HepG2 (cell line): ENCODE measurements around the gene STPG4. TPM values are rescaled to one million over a fixed set of nuclear protein-coding genes. Genes with fewer than 3 reads are reported as not detected.

Experiments used
- IKZF5 ChIP-seq: IDR thresholded peaks from 2 replicates; pipeline ENCODE4 v1.6.1; 2018; ENCODE audit warnings: missing genetic modification reagents, mild to moderate bottlenecking, missing compliant biosample characterization
- MIXL1 ChIP-seq: IDR thresholded peaks from 2 replicates; pipeline ENCODE4 v1.6.1; 2016
- TBX3 ChIP-seq: fragments of 450-650 bp; IDR thresholded peaks from 2 replicates; pipeline ENCODE4 v1.6.1; 2017; ENCODE audit warnings: antibody characterized with exemption, mild to moderate bottlenecking, inconsistent platforms, borderline replicate concordance
- TCF7 ChIP-seq: sonication (generic); IDR thresholded peaks from 2 replicates; pipeline ENCODE4 v1.6.1; 2016; ENCODE audit warnings: antibody characterized with exemption, low read depth
- ZFP90 ChIP-seq: sonication (generic); formaldehyde crosslinking; IDR thresholded peaks from 2 replicates; pipeline ENCODE4 v1.8.0; 2022; ENCODE audit warnings: missing genetic modification reagents, mild to moderate bottlenecking, inconsistent platforms, borderline replicate concordance
- ZNF292 ChIP-seq: sonication (generic); formaldehyde crosslinking; IDR thresholded peaks from 2 replicates; pipeline ENCODE4 v1.8.1; 2022; ENCODE audit warnings: mild to moderate bottlenecking, low read depth, missing genetic modification reagents, borderline replicate concordance
- ZNF792 ChIP-seq: IDR thresholded peaks from 2 replicates; pipeline ENCODE4 v1.6.1; 2016
- polyA plus RNA-seq, 8 experiments: library from polyadenylated mRNA; depleted of rRNA in 3 of 8; stranded (reverse) in 7 of 8; unstranded in 1 of 8; fragments of >200 nt; fragmentation: Illumina TruSeq in 4 of 8; extraction: Trizol in 4 of 8; gene quantifications; 2 replicates each; pipeline versions ENCODE4 v1.2.1 to v1.2.3, GENCODE V29; 2011 to 2016; ENCODE audit warnings: low read depth in 4 of 8, missing spikeins in 1 of 8, mixed read lengths in 1 of 8; ENCODE audit not compliant: insufficient read depth in 1 of 8
- total RNA-seq, 5 experiments: library from RNA; depleted of rRNA; stranded (reverse); fragments of >200 nt; fragmentation: Illumina TruSeq; extraction: Trizol; gene quantifications; 2 replicates each; pipeline ENCODE4 v1.2.3, GENCODE V29; 2016; ENCODE audit warnings: low read depth in 1 of 5
- TF ChIP-seq, protein P1 (sequence below): sonication (generic); formaldehyde crosslinking; IDR thresholded peaks from 2 replicates; pipeline ENCODE4 v1.4.0; 2020; ENCODE audit warnings: missing genetic modification reagents
- TF ChIP-seq, protein P2 (sequence below): fragments of 450-650 bp; IDR thresholded peaks from 2 replicates; pipeline ENCODE4 v1.6.1; 2017; ENCODE audit warnings: mild to moderate bottlenecking
- TF ChIP-seq, protein P3 (sequence below): sonication (generic); formaldehyde crosslinking; IDR thresholded peaks from 2 replicates; pipeline ENCODE4 v1.4.0; 2020; ENCODE audit warnings: missing genetic modification reagents, borderline replicate concordance
- TF ChIP-seq, protein P4 (sequence below): IDR thresholded peaks from 2 replicates; pipeline ENCODE4 v1.6.1; 2016

The STPG4 gene
- total and polyA plus RNA-seq, 2 of the 13 experiments (the other 11 are each of a cell fraction or from before 2014, with no cell fraction given): 0.11 to 0.15 TPM

DNA sequence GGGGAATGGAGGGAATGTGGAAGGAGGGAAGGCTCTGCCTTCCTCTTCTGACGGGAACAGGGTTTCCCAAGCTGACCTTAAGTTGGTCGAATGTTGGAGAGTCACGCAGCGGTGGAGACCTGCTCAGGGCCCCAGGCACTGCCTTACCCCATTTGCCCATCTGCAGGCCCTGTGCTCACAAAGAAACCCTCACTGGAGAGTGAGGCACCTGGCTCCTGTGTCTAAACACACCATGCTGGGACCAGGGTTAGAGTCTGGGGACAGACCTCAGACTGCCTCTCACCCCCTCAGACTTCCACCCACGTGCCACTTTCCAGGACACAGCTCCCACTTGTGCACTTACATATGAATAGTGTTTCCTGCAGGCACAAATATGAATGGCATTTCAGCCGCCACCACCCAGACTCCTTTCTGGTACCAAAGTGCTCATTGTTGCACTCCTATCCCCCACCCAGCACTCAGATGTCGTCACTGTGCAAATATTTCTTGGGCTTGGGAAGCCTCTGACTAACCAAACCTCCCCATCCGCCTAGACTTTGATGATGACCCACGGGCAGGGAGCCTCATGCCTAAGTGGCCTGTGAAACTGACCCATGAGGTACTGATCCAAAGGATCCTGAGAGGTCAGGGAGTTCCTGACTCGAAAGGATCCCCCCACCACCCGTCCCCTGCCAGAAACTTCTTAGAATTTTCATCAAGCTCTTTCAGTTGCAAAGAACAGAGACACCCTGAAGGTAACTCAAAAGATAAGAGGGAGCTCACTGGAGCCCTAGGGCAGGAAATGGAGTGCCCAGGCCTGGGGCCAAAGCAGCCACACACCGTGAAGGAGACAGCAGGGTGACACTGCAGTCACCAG lies 78.3 kb downstream of the STPG4 start (continued):
- TF ChIP-seq, protein P1, sequence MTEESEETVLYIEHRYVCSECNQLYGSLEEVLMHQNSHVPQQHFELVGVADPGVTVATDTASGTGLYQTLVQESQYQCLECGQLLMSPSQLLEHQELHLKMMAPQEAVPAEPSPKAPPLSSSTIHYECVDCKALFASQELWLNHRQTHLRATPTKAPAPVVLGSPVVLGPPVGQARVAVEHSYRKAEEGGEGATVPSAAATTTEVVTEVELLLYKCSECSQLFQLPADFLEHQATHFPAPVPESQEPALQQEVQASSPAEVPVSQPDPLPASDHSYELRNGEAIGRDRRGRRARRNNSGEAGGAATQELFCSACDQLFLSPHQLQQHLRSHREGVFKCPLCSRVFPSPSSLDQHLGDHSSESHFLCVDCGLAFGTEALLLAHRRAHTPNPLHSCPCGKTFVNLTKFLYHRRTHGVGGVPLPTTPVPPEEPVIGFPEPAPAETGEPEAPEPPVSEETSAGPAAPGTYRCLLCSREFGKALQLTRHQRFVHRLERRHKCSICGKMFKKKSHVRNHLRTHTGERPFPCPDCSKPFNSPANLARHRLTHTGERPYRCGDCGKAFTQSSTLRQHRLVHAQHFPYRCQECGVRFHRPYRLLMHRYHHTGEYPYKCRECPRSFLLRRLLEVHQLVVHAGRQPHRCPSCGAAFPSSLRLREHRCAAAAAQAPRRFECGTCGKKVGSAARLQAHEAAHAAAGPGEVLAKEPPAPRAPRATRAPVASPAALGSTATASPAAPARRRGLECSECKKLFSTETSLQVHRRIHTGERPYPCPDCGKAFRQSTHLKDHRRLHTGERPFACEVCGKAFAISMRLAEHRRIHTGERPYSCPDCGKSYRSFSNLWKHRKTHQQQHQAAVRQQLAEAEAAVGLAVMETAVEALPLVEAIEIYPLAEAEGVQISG (CRISPR knock-in tag): peak; percentile 69
- peak; percentile 92 for TF ChIP-seq TCF7
- TF ChIP-seq IKZF5 (CRISPR knock-in tag): peak; percentile 93
- peak; percentile 55; the same call in 1 of the 2 replicates for TF ChIP-seq ZFP90 (CRISPR knock-in tag)
- TF ChIP-seq TBX3: peak; percentile 54; the same call in 1 of the 2 replicates
- TF ChIP-seq, protein P2, sequence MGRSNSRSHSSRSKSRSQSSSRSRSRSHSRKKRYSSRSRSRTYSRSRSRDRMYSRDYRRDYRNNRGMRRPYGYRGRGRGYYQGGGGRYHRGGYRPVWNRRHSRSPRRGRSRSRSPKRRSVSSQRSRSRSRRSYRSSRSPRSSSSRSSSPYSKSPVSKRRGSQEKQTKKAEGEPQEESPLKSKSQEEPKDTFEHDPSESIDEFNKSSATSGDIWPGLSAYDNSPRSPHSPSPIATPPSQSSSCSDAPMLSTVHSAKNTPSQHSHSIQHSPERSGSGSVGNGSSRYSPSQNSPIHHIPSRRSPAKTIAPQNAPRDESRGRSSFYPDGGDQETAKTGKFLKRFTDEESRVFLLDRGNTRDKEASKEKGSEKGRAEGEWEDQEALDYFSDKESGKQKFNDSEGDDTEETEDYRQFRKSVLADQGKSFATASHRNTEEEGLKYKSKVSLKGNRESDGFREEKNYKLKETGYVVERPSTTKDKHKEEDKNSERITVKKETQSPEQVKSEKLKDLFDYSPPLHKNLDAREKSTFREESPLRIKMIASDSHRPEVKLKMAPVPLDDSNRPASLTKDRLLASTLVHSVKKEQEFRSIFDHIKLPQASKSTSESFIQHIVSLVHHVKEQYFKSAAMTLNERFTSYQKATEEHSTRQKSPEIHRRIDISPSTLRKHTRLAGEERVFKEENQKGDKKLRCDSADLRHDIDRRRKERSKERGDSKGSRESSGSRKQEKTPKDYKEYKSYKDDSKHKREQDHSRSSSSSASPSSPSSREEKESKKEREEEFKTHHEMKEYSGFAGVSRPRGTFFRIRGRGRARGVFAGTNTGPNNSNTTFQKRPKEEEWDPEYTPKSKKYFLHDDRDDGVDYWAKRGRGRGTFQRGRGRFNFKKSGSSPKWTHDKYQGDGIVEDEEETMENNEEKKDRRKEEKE: no peak
- no peak; the same call in 1 of the 2 replicates for TF ChIP-seq MIXL1 (CRISPR knock-in tag)
- TF ChIP-seq ZNF792 (CRISPR knock-in tag): peak; percentile 95
- TF ChIP-seq, protein P3, sequence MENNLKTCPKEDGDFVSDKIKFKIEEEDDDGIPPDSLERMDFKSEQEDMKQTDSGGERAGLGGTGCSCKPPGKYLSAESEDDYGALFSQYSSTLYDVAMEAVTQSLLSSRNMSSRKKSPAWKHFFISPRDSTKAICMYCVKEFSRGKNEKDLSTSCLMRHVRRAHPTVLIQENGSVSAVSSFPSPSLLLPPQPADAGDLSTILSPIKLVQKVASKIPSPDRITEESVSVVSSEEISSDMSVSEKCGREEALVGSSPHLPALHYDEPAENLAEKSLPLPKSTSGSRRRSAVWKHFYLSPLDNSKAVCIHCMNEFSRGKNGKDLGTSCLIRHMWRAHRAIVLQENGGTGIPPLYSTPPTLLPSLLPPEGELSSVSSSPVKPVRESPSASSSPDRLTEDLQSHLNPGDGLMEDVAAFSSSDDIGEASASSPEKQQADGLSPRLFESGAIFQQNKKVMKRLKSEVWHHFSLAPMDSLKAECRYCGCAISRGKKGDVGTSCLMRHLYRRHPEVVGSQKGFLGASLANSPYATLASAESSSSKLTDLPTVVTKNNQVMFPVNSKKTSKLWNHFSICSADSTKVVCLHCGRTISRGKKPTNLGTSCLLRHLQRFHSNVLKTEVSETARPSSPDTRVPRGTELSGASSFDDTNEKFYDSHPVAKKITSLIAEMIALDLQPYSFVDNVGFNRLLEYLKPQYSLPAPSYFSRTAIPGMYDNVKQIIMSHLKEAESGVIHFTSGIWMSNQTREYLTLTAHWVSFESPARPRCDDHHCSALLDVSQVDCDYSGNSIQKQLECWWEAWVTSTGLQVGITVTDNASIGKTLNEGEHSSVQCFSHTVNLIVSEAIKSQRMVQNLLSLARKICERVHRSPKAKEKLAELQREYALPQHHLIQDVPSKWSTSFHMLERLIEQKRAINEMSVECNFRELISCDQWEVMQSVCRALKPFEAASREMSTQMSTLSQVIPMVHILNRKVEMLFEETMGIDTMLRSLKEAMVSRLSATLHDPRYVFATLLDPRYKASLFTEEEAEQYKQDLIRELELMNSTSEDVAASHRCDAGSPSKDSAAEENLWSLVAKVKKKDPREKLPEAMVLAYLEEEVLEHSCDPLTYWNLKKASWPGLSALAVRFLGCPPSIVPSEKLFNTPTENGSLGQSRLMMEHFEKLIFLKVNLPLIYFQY: peak; percentile 99
- TF ChIP-seq, protein P4, sequence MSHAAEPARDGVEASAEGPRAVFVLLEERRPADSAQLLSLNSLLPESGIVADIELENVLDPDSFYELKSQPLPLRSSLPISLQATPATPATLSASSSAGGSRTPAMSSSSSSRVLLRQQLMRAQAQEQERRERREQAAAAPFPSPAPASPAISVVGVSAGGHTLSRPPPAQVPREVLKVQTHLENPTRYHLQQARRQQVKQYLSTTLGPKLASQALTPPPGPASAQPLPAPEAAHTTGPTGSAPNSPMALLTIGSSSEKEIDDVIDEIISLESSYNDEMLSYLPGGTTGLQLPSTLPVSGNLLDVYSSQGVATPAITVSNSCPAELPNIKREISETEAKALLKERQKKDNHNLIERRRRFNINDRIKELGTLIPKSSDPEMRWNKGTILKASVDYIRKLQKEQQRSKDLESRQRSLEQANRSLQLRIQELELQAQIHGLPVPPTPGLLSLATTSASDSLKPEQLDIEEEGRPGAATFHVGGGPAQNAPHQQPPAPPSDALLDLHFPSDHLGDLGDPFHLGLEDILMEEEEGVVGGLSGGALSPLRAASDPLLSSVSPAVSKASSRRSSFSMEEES (CRISPR knock-in tag): peak; percentile 87
- peak; percentile 78; the same call in 1 of the 2 replicates for TF ChIP-seq ZNF292 (CRISPR knock-in tag)
